ENCODE data around the gene ADAMTS15. TPM values are rescaled to one million over a fixed set of nuclear protein-coding genes. Genes with fewer than 3 reads are reported as not detected.

ADAMTS15 gene
- total and polyA plus RNA-seq, 2 donors (not counting 1 experiment from before 2014, with no cell fraction given): not detected

DNA sequence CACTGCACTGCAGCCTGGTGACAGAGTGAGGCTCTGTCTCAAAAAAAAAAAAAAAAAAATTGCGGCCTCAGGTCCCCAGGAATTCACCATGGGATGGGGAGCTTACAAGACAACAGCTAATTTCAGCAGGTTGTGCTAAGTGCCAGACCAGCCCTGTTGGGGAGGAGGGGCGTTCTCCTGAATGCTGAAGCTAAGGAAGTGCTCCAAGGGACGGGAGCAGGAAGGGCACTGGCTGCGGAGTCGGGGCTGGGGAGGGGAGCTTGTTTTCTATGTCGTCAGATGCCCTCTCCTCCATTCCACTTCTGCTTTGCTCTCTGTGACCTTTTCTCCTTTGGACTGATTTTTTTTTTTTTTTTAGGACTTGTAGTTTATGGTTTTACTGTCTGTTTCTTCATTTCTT lies 4.5 kb downstream of the ADAMTS15 start:
- intact Hi-C loops (cut with micrococcal nuclease): no loop called here
- Mint-ChIP-seq H3K4me1 (peaks cover 11% of the 10 kb centered on the region), H3K27me3 (peaks cover 34% of the 10 kb centered on the region), H3K9me3 (ENCODE audit: insufficient read depth) (no peaks in the 10 kb centered on the region), H3K4me3 (no peak overlapping the region), H3K27ac (no peak overlapping the region)
- ATAC-seq (ENCODE audit: low read depth) (no peak), DNase-seq (no peak)
- Histone ChIP-seq H3K79me2 (ENCODE audit: control insufficient read depth, insufficient read depth, low read length) (no peaks in the 10 kb centered on the region), H3K27me3 (replicated peaks in 1 of 4; ENCODE audit: control extremely low read depth in 1 of 4, control insufficient read depth in 3 of 4, insufficient read depth in 4 of 4, low read length in 3 of 4) (peaks cover 0 to 29% (median 2%) of the 10 kb centered on the region in 4 experiments), H3K9me3 (ENCODE audit: control extremely low read depth in 1 of 3, control insufficient read depth in 2 of 3, insufficient read depth in 1 of 3, low read length in 2 of 3) (no peaks in the 10 kb centered on the region), H3K4me1 (ENCODE audit: control insufficient read depth in 2 of 2, insufficient read depth in 2 of 2, low read length in 2 of 2) (peaks cover 10 to 15% of the 10 kb centered on the region in 2 donors), H3K27ac (ENCODE audit: low read length in 2 of 2) (no peak overlapping the region), H3K4me2 (replicated peaks; ENCODE audit: low read depth, low read length, poor library complexity, severe bottlenecking) (no peak overlapping the region), H3K36me3 (replicated peaks in 1 of 2; ENCODE audit: control extremely low read depth in 1 of 2, control insufficient read depth in 1 of 2, extremely low read depth in 1 of 2, insufficient read depth in 2 of 2, low read length in 1 of 2) (no peaks in the 10 kb centered on the region), H2AFZ (ENCODE audit: insufficient read depth, low read depth, low read length, poor library complexity, severe bottlenecking) (no peak overlapping the region), H3K9ac (ENCODE audit: low read length) (no peak overlapping the region), H3K4me3 (ENCODE audit: control extremely low read depth in 1 of 5, extremely low read depth in 1 of 5, insufficient read depth in 1 of 5, low read depth in 2 of 5, low read length in 4 of 5) (no peak overlapping the region), H4K20me1 (ENCODE audit: control insufficient read depth, insufficient read depth, low read length, poor library complexity, severe bottlenecking) (no peaks in the 10 kb centered on the region)
- ChIA-PET POLR2A (no interaction called here), CTCF (interaction anchor here (1.1 kb wide), 2 partner anchors 12 to 409 kb away, joined by 3 read pairs; no protein-coding TSS in a partner anchor)
- TF ChIP-seq, protein P1, sequence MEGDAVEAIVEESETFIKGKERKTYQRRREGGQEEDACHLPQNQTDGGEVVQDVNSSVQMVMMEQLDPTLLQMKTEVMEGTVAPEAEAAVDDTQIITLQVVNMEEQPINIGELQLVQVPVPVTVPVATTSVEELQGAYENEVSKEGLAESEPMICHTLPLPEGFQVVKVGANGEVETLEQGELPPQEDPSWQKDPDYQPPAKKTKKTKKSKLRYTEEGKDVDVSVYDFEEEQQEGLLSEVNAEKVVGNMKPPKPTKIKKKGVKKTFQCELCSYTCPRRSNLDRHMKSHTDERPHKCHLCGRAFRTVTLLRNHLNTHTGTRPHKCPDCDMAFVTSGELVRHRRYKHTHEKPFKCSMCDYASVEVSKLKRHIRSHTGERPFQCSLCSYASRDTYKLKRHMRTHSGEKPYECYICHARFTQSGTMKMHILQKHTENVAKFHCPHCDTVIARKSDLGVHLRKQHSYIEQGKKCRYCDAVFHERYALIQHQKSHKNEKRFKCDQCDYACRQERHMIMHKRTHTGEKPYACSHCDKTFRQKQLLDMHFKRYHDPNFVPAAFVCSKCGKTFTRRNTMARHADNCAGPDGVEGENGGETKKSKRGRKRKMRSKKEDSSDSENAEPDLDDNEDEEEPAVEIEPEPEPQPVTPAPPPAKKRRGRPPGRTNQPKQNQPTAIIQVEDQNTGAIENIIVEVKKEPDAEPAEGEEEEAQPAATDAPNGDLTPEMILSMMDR (IDR thresholded peaks at IDR 0.05): no peak
- no peak for TF ChIP-seq EZH2 (IDR thresholded peaks at IDR 0.05; ENCODE audit: borderline replicate concordance, insufficient read depth, low read depth, low read length, poor library complexity, severe bottlenecking)
- 20% methylated on average over 1 of the region's 6 CpGs for WGBS (ENCODE audit: insufficient coverage)

DNA sequence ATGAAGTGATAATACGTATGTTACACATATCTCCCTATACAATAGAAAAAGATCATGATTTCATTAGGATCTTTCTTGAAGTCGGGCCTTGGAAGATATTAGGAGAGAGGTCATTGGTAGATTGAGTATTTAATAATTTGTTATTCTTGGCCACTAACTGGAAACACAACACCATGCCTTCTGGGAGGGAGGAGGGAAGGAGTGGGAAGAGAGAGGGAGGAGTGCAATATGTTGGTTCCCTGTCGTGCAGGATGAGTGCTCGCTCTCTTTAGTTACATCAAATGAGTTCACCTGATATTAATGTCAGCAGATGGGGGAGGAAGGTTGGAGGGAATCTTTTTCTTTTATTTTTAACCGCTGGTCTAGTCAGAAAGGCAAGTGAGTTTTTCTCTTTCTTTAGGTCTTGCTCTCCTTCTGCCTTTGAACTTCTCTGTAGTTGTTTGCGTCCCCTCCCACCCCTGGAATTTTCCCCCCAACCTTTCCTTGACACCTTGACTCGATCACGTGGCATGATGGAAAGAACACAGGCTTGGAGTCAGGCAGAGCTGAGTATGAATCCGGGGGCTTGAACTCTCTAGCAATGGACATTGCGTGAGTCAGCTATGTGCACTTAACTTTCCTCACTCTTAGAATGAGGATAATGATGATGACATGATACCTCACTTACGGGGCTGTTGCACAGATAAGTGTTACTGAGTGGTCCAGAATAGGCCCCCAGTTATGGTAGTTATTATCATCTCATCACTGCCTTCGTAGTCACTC lies 6.2 kb downstream of the ADAMTS15 start:
- TF ChIP-seq, protein P1 (IDR thresholded peaks at IDR 0.05): no peak
- TF ChIP-seq EZH2 (IDR thresholded peaks at IDR 0.05; ENCODE audit: borderline replicate concordance, insufficient read depth, low read depth, low read length, poor library complexity, severe bottlenecking): no peak
- no peaks in the 10 kb centered on the region for H3K9me3 ChIP-seq (ENCODE audit: control extremely low read depth in 1 of 3, control insufficient read depth in 2 of 3, insufficient read depth in 1 of 3, low read length in 2 of 3)
- Mint-ChIP-seq H3K27ac (no peak overlapping the region), H3K27me3 (peaks cover 28% of the 10 kb centered on the region), H3K9me3 (ENCODE audit: insufficient read depth) (no peaks in the 10 kb centered on the region), H3K4me3 (no peak overlapping the region), H3K4me1 (peaks cover 2% of the 10 kb centered on the region)
- ATAC-seq (ENCODE audit: low read depth) (no peak), DNase-seq (no peak)
- intact Hi-C loops (cut with micrococcal nuclease): no loop called here
- H3K79me2 ChIP-seq (ENCODE audit: control insufficient read depth, insufficient read depth, low read length): no peaks in the 10 kb centered on the region
- POLR2A ChIA-PET: no interaction called here
- H3K27me3 ChIP-seq (replicated peaks in 1 of 4; ENCODE audit: control extremely low read depth in 1 of 4, control insufficient read depth in 3 of 4, insufficient read depth in 4 of 4, low read length in 3 of 4): peaks cover 0 to 13% (median 1%) of the 10 kb centered on the region in 4 experiments
- no peaks in the 10 kb centered on the region for H3K4me1 ChIP-seq (ENCODE audit: control insufficient read depth in 2 of 2, insufficient read depth in 2 of 2, low read length in 2 of 2)
- H3K27ac ChIP-seq (ENCODE audit: low read length in 2 of 2): no peak overlapping the region
- CTCF ChIA-PET: interaction anchor here (1.5 kb wide), 1 partner anchor 20 kb away, joined by 4 read pairs; no protein-coding TSS in a partner anchor
- H3K9ac ChIP-seq (ENCODE audit: low read length): no peak overlapping the region
- no peak overlapping the region for H3K4me3 ChIP-seq (ENCODE audit: control extremely low read depth in 1 of 5, extremely low read depth in 1 of 5, insufficient read depth in 1 of 5, low read depth in 2 of 5, low read length in 4 of 5)
- H4K20me1 ChIP-seq (ENCODE audit: control insufficient read depth, insufficient read depth, low read length, poor library complexity, severe bottlenecking): no peaks in the 10 kb centered on the region
- no peak overlapping the region for H3K4me2 ChIP-seq (replicated peaks; ENCODE audit: low read depth, low read length, poor library complexity, severe bottlenecking)
- no peak overlapping the region for H2AFZ ChIP-seq (ENCODE audit: insufficient read depth, low read depth, low read length, poor library complexity, severe bottlenecking)
- H3K36me3 ChIP-seq (replicated peaks in 1 of 2; ENCODE audit: control extremely low read depth in 1 of 2, control insufficient read depth in 1 of 2, extremely low read depth in 1 of 2, insufficient read depth in 2 of 2, low read length in 1 of 2): no peaks in the 10 kb centered on the region
- 93% methylated on average over 4 of the region's 12 CpGs for WGBS (ENCODE audit: insufficient coverage)

All from B cell (primary cell).